Glutamatergic neuron (in vitro differentiated cells): Measurements from ENCODE around the gene SFMBT2. TPM values are rescaled to one million over a fixed set of nuclear protein-coding genes. Genes with fewer than 3 reads are reported as not detected.

Experiments used
- DNase-seq: peaks from one replicate; pipeline ENCODE4 v3.0.0; 2022
- H3K27ac Mint-ChIP-seq: one replicate; pipeline ENCODE4 v1.8.0; 2020; ENCODE audit warnings: mild to moderate bottlenecking, mixed read lengths, inconsistent platforms; ENCODE audit not compliant: unreplicated experiment
- H3K27me3 Mint-ChIP-seq: one replicate; pipeline ENCODE4 v1.8.0; 2020; ENCODE audit warnings: mild to moderate bottlenecking, moderate library complexity, mixed read lengths, inconsistent platforms; ENCODE audit not compliant: unreplicated experiment
- H3K36me3 Mint-ChIP-seq: one replicate; pipeline ENCODE4 v1.8.0; 2020; ENCODE audit warnings: mild to moderate bottlenecking, mixed read lengths, inconsistent platforms; ENCODE audit not compliant: unreplicated experiment
- H3K4me1 Mint-ChIP-seq: one replicate; pipeline ENCODE4 v1.8.0; 2020; ENCODE audit warnings: mild to moderate bottlenecking, low read depth, mixed read lengths, inconsistent platforms; ENCODE audit not compliant: unreplicated experiment
- H3K4me3 Mint-ChIP-seq: one replicate; pipeline ENCODE4 v1.8.0; 2020; ENCODE audit warnings: mild to moderate bottlenecking, mixed read lengths, inconsistent platforms; ENCODE audit not compliant: unreplicated experiment
- H3K9me3 Mint-ChIP-seq: one replicate; pipeline ENCODE4 v1.8.0; 2020; ENCODE audit warnings: mild to moderate bottlenecking, moderate library complexity, mixed read lengths, inconsistent platforms; ENCODE audit not compliant: unreplicated experiment
- CTCF ChIP-seq: fragments of 200-600 bp; sonication (generic); IDR thresholded peaks from one replicate; pipeline ENCODE4 v1.5.0; 2021; ENCODE audit not compliant: partially characterized antibody, unreplicated experiment
- total RNA-seq: library from RNA; stranded (reverse); fragmentation: NEBNext Ultra II Directional; extraction: Animal tissue kit (Norgen Biotek cat#: 25700); gene quantifications from one replicate; pipeline ENCODE4 v1.2.1, GENCODE V29; 2021; ENCODE audit not compliant: unreplicated experiment

Gene SFMBT2
- total RNA-seq, 1 donor from 2014 or later: 9.1 TPM

GRCh38 chr10:7409045-7409731, 1.6 kb downstream of the SFMBT2 start:
- Mint-ChIP-seq H3K36me3 (no peaks in the 10 kb centered on the region), H3K4me1 (peaks cover 9% of the 10 kb centered on the region), H3K4me3 (peak overlapping the region; percentile 99), H3K27me3 (peaks cover 21% of the 10 kb centered on the region), H3K9me3 (peaks cover 17% of the 10 kb centered on the region), H3K27ac (peak overlapping the region; percentile 43)
- DNase-seq: peak; percentile 43
- no peak for TF ChIP-seq CTCF

GRCh38 chr10:7408291-7409044, 2.4 kb downstream of the SFMBT2 start:
- peak; percentile 83 for DNase-seq
- Mint-ChIP-seq H3K4me3 (peak overlapping the region; percentile 99), H3K27ac (no peak overlapping the region), H3K4me1 (peaks cover 9% of the 10 kb centered on the region), H3K36me3 (no peaks in the 10 kb centered on the region), H3K27me3 (peaks cover 19% of the 10 kb centered on the region), H3K9me3 (peaks cover 17% of the 10 kb centered on the region)
- peak; percentile 39 for TF ChIP-seq CTCF

GRCh38 chr10:7407368-7408290, 3.2 kb downstream of the SFMBT2 start:
- no peaks in the 10 kb centered on the region for H3K36me3 Mint-ChIP-seq
- H3K4me1 Mint-ChIP-seq: peaks cover 9% of the 10 kb centered on the region
- peaks cover 17% of the 10 kb centered on the region for H3K9me3 Mint-ChIP-seq
- peak; percentile 48 for DNase-seq
- H3K4me3 Mint-ChIP-seq: peak overlapping the region; percentile 88
- TF ChIP-seq CTCF: no peak
- H3K27me3 Mint-ChIP-seq: peaks cover 17% of the 10 kb centered on the region
- no peak overlapping the region for H3K27ac Mint-ChIP-seq

- peaks cover 21% of the 10 kb centered on the region for H3K27me3 Mint-ChIP-seq
Observed at GRCh38 chr10:7406712-7407333, 4.0 kb downstream of the SFMBT2 start.

More at GRCh38 chr10:7406712-7407333, 4.0 kb downstream of the SFMBT2 start:
- H3K4me1 Mint-ChIP-seq: peaks cover 9% of the 10 kb centered on the region
- no peak overlapping the region for H3K27ac Mint-ChIP-seq
- no peaks in the 10 kb centered on the region for H3K36me3 Mint-ChIP-seq
- H3K9me3 Mint-ChIP-seq: peaks cover 17% of the 10 kb centered on the region
- DNase-seq: no peak
- TF ChIP-seq CTCF: no peak
- H3K4me3 Mint-ChIP-seq: peak overlapping the region; percentile 88
